Fibroblast of lung (primary cell): ENCODE measurements around the gene GLYATL3. TPM values are rescaled to one million over a fixed set of nuclear protein-coding genes. Genes with fewer than 3 reads are reported as not detected.

Experiments used
- DNase-seq, 2 donors: peaks; one replicate each; pipeline versions ENCODE4 v3.0.0 to v3.0.0-alpha.2; 2010; ENCODE audit warnings: low read depth in 2 of 2
- H2AFZ ChIP-seq: 2 replicates; pipeline ENCODE4 v1.5.1; 2012; ENCODE audit warnings: low read length, control low read depth, inconsistent platforms
- H3K27ac ChIP-seq: 2 replicates; pipeline ENCODE4 v1.5.1; 2011; ENCODE audit warnings: low read length, control low read depth; ENCODE audit not compliant: insufficient read depth
- H3K27me3 ChIP-seq: 2 replicates; pipeline ENCODE4 v1.5.1; 2011; ENCODE audit warnings: mild to moderate bottlenecking, low read length; ENCODE audit not compliant: control insufficient read depth, insufficient read depth
- H3K36me3 ChIP-seq: 2 replicates; pipeline ENCODE4 v1.5.1; 2011; ENCODE audit warnings: low read length; ENCODE audit not compliant: control insufficient read depth, insufficient read depth
- H3K4me1 ChIP-seq: 2 replicates; pipeline ENCODE4 v1.5.1; 2011; ENCODE audit warnings: low read length; ENCODE audit not compliant: control insufficient read depth, insufficient read depth; ENCODE audit errors: extremely low read depth
- H3K4me2 ChIP-seq: 2 replicates; pipeline ENCODE4 v1.5.1; 2011; ENCODE audit warnings: low read length, control low read depth; ENCODE audit not compliant: insufficient read depth; ENCODE audit errors: extremely low read depth
- H3K4me3 ChIP-seq, 4 experiments: fragments of 200-600 bp in 1 of 4; sonication (generic) in 1 of 4; replicated peaks in 1 of 4; 2 replicates each; pipeline ENCODE4 v1.5.1; 2011 to 2016; ENCODE audit warnings: low read length in 4 of 4, low read depth in 3 of 4, mild to moderate bottlenecking in 3 of 4, control low read depth in 2 of 4, inconsistent platforms in 1 of 4, mixed read lengths in 1 of 4; ENCODE audit not compliant: insufficient read depth in 1 of 4; ENCODE audit errors: control extremely low read depth in 1 of 4
- H3K79me2 ChIP-seq: 2 replicates; pipeline ENCODE4 v1.5.1; 2012; ENCODE audit warnings: mild to moderate bottlenecking, low read length, inconsistent platforms; ENCODE audit not compliant: control insufficient read depth, insufficient read depth
- H3K9ac ChIP-seq: 2 replicates; pipeline ENCODE4 v1.5.1; 2011; ENCODE audit warnings: mild to moderate bottlenecking, low read length, control low read depth; ENCODE audit not compliant: insufficient read depth
- H3K9me3 ChIP-seq: 2 replicates; pipeline ENCODE4 v1.5.1; 2012; ENCODE audit warnings: low read depth, low read length; ENCODE audit not compliant: control insufficient read depth, insufficient read depth
- H4K20me1 ChIP-seq: 2 replicates; pipeline ENCODE4 v1.5.1; 2011; ENCODE audit warnings: low read length; ENCODE audit not compliant: control insufficient read depth, insufficient read depth; ENCODE audit errors: extremely low read depth
- CTCF ChIP-seq, 2 donors: IDR thresholded peaks in 1 of 2; conservative IDR thresholded peaks in 1 of 2; 1 replicate in 1 of 2; 2 replicates in 1 of 2; pipeline ENCODE4 v1.5.1; 2011 to 2012; ENCODE audit warnings: low read length in 2 of 2, control low read depth in 1 of 2, inconsistent platforms in 1 of 2, low read depth in 1 of 2, mild to moderate bottlenecking in 1 of 2
- EZH2 ChIP-seq: IDR thresholded peaks from 2 replicates; pipeline ENCODE4 v1.5.1; 2012; ENCODE audit warnings: low read length, control low read depth, mild to moderate bottlenecking; ENCODE audit errors: missing control alignments
- polyA plus RNA-seq, 2 donors: library from polyadenylated mRNA; depleted of rRNA in 1 of 2; stranded (reverse) in 1 of 2; unstranded in 1 of 2; fragments of >200 nt; gene quantifications; 2 replicates each; pipeline ENCODE4 v1.2.1, GENCODE V29; 2011 to 2012; ENCODE audit warnings: missing spikeins in 1 of 2
- total RNA-seq: library from RNA; depleted of rRNA; stranded (reverse); fragments of >200 nt; gene quantifications from 2 replicates; pipeline ENCODE4 v1.2.1, GENCODE V29; 2014

GLYATL3 gene
- total and polyA plus RNA-seq, 2 donors (not counting 1 experiment from before 2014, with no cell fraction given) = not detected

- no peaks in the 10 kb centered on the region for H3K79me2 ChIP-seq
- H3K4me1 ChIP-seq = no peaks in the 10 kb centered on the region
- H3K9ac ChIP-seq = no peak overlapping the region
- no peak overlapping the region for H3K4me3 ChIP-seq
- H4K20me1 ChIP-seq = no peaks in the 10 kb centered on the region
- H3K4me2 ChIP-seq = no peak overlapping the region
- no peaks in the 10 kb centered on the region for H3K36me3 ChIP-seq
- H3K9me3 ChIP-seq = no peaks in the 10 kb centered on the region
- H2AFZ ChIP-seq = no peak overlapping the region
- no peak overlapping the region for H3K27ac ChIP-seq
- no peak for DNase-seq
- TF ChIP-seq CTCF (conservative IDR thresholded peaks at IDR 0.05 in 1 of 2, IDR thresholded peaks at IDR 0.05 in 1 of 2; ENCODE audit: low read depth in 1 of 2, low read length in 2 of 2) (no peak), EZH2 (no peak)
- H3K27me3 ChIP-seq = no peaks in the 10 kb centered on the region
Observed at GRCh38 chr6:49504666-49505065, 4.9 kb downstream of the GLYATL3 start.

DNA sequence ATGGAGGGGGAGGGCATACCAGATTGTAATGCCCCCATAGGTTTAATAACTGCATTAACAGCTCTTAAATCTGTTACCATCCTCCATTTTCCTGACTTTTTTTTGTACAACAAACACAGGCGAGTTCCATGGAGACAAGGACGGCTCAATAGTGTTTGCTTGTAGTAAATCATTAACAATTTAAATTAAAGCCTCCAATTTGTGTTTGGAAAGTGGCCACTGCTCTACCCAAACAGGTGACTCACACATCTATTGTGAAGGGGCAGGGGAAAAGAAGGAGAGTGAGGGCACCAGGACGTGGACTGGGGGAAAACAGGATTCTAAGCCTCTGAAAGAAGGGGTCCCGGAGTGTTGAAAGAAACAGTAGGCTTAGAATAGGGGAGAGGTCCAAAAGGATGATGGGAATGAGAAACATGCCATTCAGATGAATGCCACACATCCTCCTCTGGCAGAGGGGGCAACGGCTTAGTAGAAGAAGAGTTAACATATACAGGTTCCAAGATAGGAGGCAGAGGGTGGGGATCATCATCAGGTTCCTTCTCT, 6.9 kb downstream of the GLYATL3 start:
- Histone ChIP-seq H3K4me1 (no peaks in the 10 kb centered on the region), H4K20me1 (no peaks in the 10 kb centered on the region), H3K9ac (no peak overlapping the region), H3K4me2 (no peak overlapping the region), H3K36me3 (no peaks in the 10 kb centered on the region), H3K27ac (no peak overlapping the region), H3K79me2 (no peaks in the 10 kb centered on the region), H3K9me3 (no peaks in the 10 kb centered on the region), H3K27me3 (no peaks in the 10 kb centered on the region), H2AFZ (no peak overlapping the region), H3K4me3 (no peak overlapping the region)
- TF ChIP-seq EZH2 (no peak), CTCF (conservative IDR thresholded peaks at IDR 0.05 in 1 of 2, IDR thresholded peaks at IDR 0.05 in 1 of 2; ENCODE audit: low read depth in 1 of 2, low read length in 2 of 2) (no peak)
- no peak for DNase-seq

DNA sequence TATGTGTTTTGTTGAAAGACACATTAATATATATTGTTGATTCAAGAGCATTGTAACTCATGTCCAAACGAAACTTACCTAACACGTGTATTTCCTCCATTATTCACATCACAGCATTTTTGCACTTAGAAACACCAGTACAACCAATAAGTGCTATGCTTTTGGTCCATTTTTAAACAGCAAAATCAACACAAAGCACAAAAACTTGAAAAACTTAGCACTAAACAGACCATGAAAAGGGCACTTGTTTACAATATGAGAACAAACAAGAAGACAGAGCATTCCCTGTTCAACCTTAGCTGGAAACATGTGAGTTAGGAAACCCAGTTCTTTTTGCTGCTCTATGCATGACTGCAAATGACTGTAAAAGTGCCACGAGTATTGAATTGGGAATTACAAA, 9.6 kb downstream of the GLYATL3 start:
- no peak overlapping the region for H3K9ac ChIP-seq
- no peaks in the 10 kb centered on the region for H3K79me2 ChIP-seq
- no peaks in the 10 kb centered on the region for H4K20me1 ChIP-seq
- no peak overlapping the region for H2AFZ ChIP-seq
- no peak overlapping the region for H3K4me3 ChIP-seq
- H3K27ac ChIP-seq = no peak overlapping the region
- DNase-seq = no peak
- no peaks in the 10 kb centered on the region for H3K4me1 ChIP-seq
- no peaks in the 10 kb centered on the region for H3K27me3 ChIP-seq
- no peaks in the 10 kb centered on the region for H3K36me3 ChIP-seq
- H3K9me3 ChIP-seq = no peaks in the 10 kb centered on the region
- TF ChIP-seq CTCF (conservative IDR thresholded peaks at IDR 0.05 in 1 of 2, IDR thresholded peaks at IDR 0.05 in 1 of 2; ENCODE audit: low read depth in 1 of 2, low read length in 2 of 2) = no peak
- H3K4me2 ChIP-seq = no peak overlapping the region
